GM12892 (cell line): ENCODE measurements around the gene LSMEM2.

Experiments used
- POLR2A ChIP-seq: IDR thresholded peaks from 2 replicates; pipeline ENCODE4 v1.6.1; 2011; ENCODE audit warnings: low read depth, low read length, control low read depth
- TAF1 ChIP-seq: IDR thresholded peaks from 2 replicates; pipeline ENCODE4 v1.6.1; 2011; ENCODE audit warnings: low read depth, mild to moderate bottlenecking, control low read depth, low read length, borderline replicate concordance

GRCh38 chr3:50330330-50330729 is 51.4 kb downstream of the LSMEM2 start:
- TF ChIP-seq POLR2A (no peak), TAF1 (no peak)
